Adrenal gland (tissue), 12 donors: ENCODE measurements around the gene MAST4. TPM values are rescaled to one million over a fixed set of nuclear protein-coding genes. Genes with fewer than 3 reads are reported as not detected.

Experiments
- DNase-seq, 7 donors: peaks; one replicate each; pipeline ENCODE4 v3.0.0-alpha.2; 2019 to 2020
- H3K27ac ChIP-seq, 5 donors: fragments of 200-600 bp; sonication (generic) in 4 of 5; 1 replicate in 3 of 5; 2 replicates in 2 of 5; pipeline versions ENCODE4 v1.5.1 to v1.8.0; 2016 to 2020; ENCODE audit warnings: mild to moderate bottlenecking in 1 of 5
- H3K27me3 ChIP-seq: fragments of 200-600 bp; 2 replicates; pipeline ENCODE4 v1.8.0; 2021
- H3K36me3 ChIP-seq, 2 donors: fragments of 200-600 bp; replicated peaks in 1 of 2; 1 replicate in 1 of 2; 2 replicates in 1 of 2; pipeline versions ENCODE4 v1.5.1 to v1.8.0; 2018 to 2022
- H3K4me1 ChIP-seq, 2 donors: fragments of 200-600 bp; replicated peaks in 1 of 2; 1 replicate in 1 of 2; 2 replicates in 1 of 2; pipeline versions ENCODE4 v1.5.1 to v1.8.0; 2018 to 2021
- H3K4me3 ChIP-seq, 4 donors: fragments of 200-600 bp; sonication (generic) in 3 of 4; one replicate each; pipeline ENCODE4 v1.5.1; 2016 to 2018
- H3K9me3 ChIP-seq, 3 donors: fragments of 200-600 bp; sonication (generic) in 1 of 3; replicated peaks in 1 of 3; 1 replicate in 2 of 3; 2 replicates in 1 of 3; pipeline versions ENCODE4 v1.5.1 to v1.8.0; 2016 to 2021
- POLR2A ChIP-seq, 2 donors: fragments of 450-650 bp; IDR thresholded peaks; one replicate each; pipeline ENCODE4 v1.6.1; 2017; ENCODE audit warnings: antibody characterized with exemption in 2 of 2, mild to moderate bottlenecking in 2 of 2, moderate library complexity in 1 of 2
- WGBS, 4 donors: extraction: QIAGEN DNeasy Blood & Tissue Kit in 2 of 4; methylation state at CpG; one replicate each; pipeline versions ENCODE4 v1.1.5 to v1.1.7; 2013 to 2017; 5-methylcytosine and 5-hydroxymethylcytosine counted together
- intact Hi-C, 2 donors: fragments of 100-400 bp; cut with DNase I; formaldehyde crosslinking; loops; one replicate each; pipeline versions ENCODE4 v1.14.1 to v1.15.0; 2022 to 2023
- polyA plus RNA-seq, 3 donors: library from polyadenylated mRNA; stranded (reverse); fragments of 200-250 nt in 2 of 3; fragments of 350-450 nt in 1 of 3; fragmentation: Illumina TruSeq in 1 of 3; extraction: RNeasy Lipid Tissue Mini Kit (QIAGEN cat#74804) in 1 of 3; gene quantifications; one replicate each; pipeline ENCODE4 v1.2.3, GENCODE V29; 2013 to 2014
- total RNA-seq, 9 donors: library from RNA; depleted of rRNA in 4 of 9; stranded (reverse); fragments of >200 nt in 4 of 9; fragments of 120-200 nt in 1 of 9; fragmentation: NEBNext Ultra II Directional in 1 of 9; extraction: Animal tissue kit (Norgen Biotek cat#: 25700) in 1 of 9; gene quantifications; one replicate each; pipeline versions ENCODE4 v1.1.0 to v1.2.4, GENCODE V29; 2013 to 2023
- TF ChIP-seq, protein P1 (sequence below), 6 experiments: fragments of 450-650 bp in 4 of 6; fragments of 200-600 bp in 2 of 6; sonication (generic) in 1 of 6; IDR thresholded peaks; 1 replicate in 5 of 6; 2 replicates in 1 of 6; pipeline versions ENCODE4 v1.5.1 to v1.8.0; 2016 to 2021; ENCODE audit warnings: antibody characterized with exemption in 6 of 6, mild to moderate bottlenecking in 2 of 6, moderate library complexity in 1 of 6
- donor health status: healthy with polysubstance abuse.
- donor health status: Bipolar disorder and iron deficiency.
- donor health status: DM: yes; HTN: yes; CAD: no.
- donor health status: DM: no; HTN: no; CAD: no.
- donor health status: DM: no; HTN: no; CAD: no.
- donor health status: DM: yes; HTN: yes; CAD: no.

The MAST4 gene
- total and polyA plus RNA-seq, 12 donors: 12.3 to 95.0 (median 42.8) TPM

DNA sequence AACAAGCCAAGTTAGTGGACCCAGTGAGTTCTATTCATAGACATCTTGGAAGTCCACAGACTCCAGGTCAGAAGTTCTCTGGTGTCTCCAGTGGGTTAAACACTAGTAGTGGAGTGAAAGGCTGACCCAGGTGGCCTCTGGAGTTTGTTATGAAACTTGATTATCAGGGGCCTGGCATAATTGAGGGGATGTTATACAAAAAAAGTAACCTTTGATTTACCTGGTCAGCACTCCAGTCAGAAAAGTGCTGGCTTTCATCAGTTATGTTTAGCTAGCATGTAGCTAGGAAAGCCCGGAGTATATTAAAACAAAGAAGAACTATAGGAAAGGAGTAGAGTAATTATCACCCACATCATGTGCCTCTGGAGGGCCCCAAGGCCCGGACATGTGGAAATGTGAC lies 429.3 kb downstream of the MAST4 start:
- no peak for DNase-seq
- Histone ChIP-seq H3K9me3 (no peaks in the 10 kb centered on the region), H3K36me3 (no peaks in the 10 kb centered on the region), H3K27me3 (no peaks in the 10 kb centered on the region), H3K4me3 (no peak overlapping the region), H3K4me1 (peaks cover 5 to 7% of the 10 kb centered on the region in 2 donors), H3K27ac (no peak overlapping the region)
- no peak for TF ChIP-seq POLR2A (IDR thresholded peaks at IDR 0.05)
- TF ChIP-seq, protein P1, sequence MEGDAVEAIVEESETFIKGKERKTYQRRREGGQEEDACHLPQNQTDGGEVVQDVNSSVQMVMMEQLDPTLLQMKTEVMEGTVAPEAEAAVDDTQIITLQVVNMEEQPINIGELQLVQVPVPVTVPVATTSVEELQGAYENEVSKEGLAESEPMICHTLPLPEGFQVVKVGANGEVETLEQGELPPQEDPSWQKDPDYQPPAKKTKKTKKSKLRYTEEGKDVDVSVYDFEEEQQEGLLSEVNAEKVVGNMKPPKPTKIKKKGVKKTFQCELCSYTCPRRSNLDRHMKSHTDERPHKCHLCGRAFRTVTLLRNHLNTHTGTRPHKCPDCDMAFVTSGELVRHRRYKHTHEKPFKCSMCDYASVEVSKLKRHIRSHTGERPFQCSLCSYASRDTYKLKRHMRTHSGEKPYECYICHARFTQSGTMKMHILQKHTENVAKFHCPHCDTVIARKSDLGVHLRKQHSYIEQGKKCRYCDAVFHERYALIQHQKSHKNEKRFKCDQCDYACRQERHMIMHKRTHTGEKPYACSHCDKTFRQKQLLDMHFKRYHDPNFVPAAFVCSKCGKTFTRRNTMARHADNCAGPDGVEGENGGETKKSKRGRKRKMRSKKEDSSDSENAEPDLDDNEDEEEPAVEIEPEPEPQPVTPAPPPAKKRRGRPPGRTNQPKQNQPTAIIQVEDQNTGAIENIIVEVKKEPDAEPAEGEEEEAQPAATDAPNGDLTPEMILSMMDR (IDR thresholded peaks at IDR 0.05): no peak
- WGBS, 4 donors: 60 to 100% (median 68%) methylated on average over 2 of the region's 2 CpGs
- intact Hi-C loops: no loop called here

DNA sequence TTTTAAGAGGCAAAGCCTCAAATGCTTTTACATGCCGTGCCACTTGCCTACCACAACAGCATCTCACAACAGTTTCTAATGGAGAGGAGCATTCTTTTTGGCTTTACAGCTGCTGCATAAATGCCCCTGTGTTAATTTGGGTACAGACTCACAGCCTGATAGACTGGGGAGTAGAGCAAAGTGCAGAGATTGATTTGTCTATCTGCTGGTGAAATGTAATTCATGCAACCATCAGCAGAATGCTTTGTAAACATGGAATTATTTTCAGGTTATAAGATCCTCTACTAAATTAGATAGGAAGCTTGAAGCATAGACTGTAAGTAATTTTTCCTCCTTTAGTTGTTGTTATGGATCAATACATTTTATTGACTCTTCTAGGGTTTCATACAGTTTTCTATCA lies 430.1 kb downstream of the MAST4 start:
- intact Hi-C loops: no loop called here
- no peak for TF ChIP-seq POLR2A (IDR thresholded peaks at IDR 0.05)
- TF ChIP-seq, protein P1 (IDR thresholded peaks at IDR 0.05): no peak
- WGBS, 4 donors: 94 to 100% (median 97%) methylated on average over 1 of the region's 1 CpG
- Histone ChIP-seq H3K27ac (no peak overlapping the region), H3K4me1 (peaks cover 14 to 16% of the 10 kb centered on the region in 2 donors), H3K9me3 (no peaks in the 10 kb centered on the region), H3K27me3 (no peaks in the 10 kb centered on the region), H3K36me3 (no peaks in the 10 kb centered on the region), H3K4me3 (no peak overlapping the region)
- no peak for DNase-seq

DNA sequence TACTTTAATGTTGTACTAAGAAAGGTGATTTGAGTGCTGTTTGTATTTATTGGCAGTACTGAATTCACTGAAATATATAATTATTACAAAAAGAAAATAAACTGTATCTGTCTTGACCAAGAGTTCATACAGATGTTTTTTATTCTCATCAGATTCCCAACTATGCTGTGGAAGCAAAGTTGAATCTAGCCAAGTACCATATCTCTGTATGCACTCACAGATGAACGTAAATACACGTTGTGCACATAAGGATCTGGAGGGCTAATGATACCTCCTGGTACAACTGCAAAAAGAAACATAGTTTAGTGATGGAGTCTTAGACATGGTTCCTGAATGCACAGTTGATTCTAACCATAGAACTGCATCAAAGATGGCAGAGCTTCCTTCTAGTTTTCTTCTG lies 431.0 kb downstream of the MAST4 start:
- Histone ChIP-seq H3K4me3 (no peak overlapping the region), H3K27me3 (no peaks in the 10 kb centered on the region), H3K4me1 (peaks cover 21 to 25% of the 10 kb centered on the region in 2 donors), H3K27ac (no peak overlapping the region), H3K9me3 (no peaks in the 10 kb centered on the region), H3K36me3 (no peaks in the 10 kb centered on the region)
- 77 to 90% (median 86%) methylated on average over 2 of the region's 2 CpGs for WGBS, 4 donors
- TF ChIP-seq, protein P1 (IDR thresholded peaks at IDR 0.05): no peak
- no peak for TF ChIP-seq POLR2A (IDR thresholded peaks at IDR 0.05)
- DNase-seq: no peak
- intact Hi-C loops: no loop called here

DNA sequence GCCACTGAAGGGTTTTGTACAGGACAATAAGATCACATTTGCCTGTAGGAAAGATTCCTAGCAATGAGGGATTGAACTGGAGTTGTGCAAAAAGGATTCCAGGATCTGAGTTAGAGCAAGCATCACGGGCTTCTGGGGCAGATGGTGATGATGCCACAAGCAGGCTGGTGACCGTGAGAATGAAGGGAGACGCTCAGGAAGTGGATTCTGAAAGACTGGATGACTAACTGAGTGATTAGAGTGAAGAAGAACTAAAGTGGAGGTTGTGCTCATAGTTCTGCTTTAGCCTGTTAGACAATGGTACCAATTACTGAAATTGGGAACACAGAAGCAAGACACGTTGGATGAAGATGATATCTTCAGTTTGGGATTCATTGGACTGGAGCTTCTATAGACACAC lies 432.2 kb downstream of the MAST4 start:
- TF ChIP-seq, protein P1 (IDR thresholded peaks at IDR 0.05): no peak
- TF ChIP-seq POLR2A (IDR thresholded peaks at IDR 0.05): no peak
- 82 to 84% (median 83%) methylated on average over 4 of the region's 4 CpGs for WGBS, 4 donors
- no peaks in the 10 kb centered on the region for H3K36me3 ChIP-seq
- intact Hi-C loops: no loop called here
- no peak overlapping the region for H3K4me3 ChIP-seq
- DNase-seq: no peak
- peaks cover 33 to 35% of the 10 kb centered on the region in 2 donors for H3K4me1 ChIP-seq
- H3K9me3 ChIP-seq: no peaks in the 10 kb centered on the region
- H3K27ac ChIP-seq: no peak overlapping the region
- H3K27me3 ChIP-seq: no peaks in the 10 kb centered on the region
